GM13976 (cell line): ENCODE data around the gene NAA25.

Experiments used
- DNase-seq: peaks from one replicate; pipeline ENCODE4 v3.0.0; 2012; ENCODE audit warnings: low spot score
- CTCF ChIP-seq: IDR thresholded peaks from 2 replicates; pipeline ENCODE4 v1.5.1; 2012; ENCODE audit warnings: borderline replicate concordance, mild to moderate bottlenecking; ENCODE audit not compliant: insufficient read depth; ENCODE audit errors: extremely low read depth, missing control alignments, control extremely low read depth
- in situ Hi-C: fragments of 300-500 bp; cut with MboI; formaldehyde crosslinking; loops from one replicate; pipeline ENCODE4 v1.12.0; 2022; ENCODE audit warnings: low sequenced_read_pairs, mixed read lengths, inconsistent platforms; ENCODE audit not compliant: unreplicated experiment

The NAA25 gene

GRCh38 chr12:112096667-112097066 is 11.9 kb downstream of the NAA25 start:
- TF ChIP-seq CTCF = no peak
- no peak for DNase-seq
- in situ Hi-C loops = no loop called here

GRCh38 chr12:112096070-112096469 is 12.5 kb downstream of the NAA25 start:
- DNase-seq = peak; percentile 78
- in situ Hi-C loops = no loop called here
- TF ChIP-seq CTCF = no peak

GRCh38 chr12:112091563-112091962 is 17.0 kb downstream of the NAA25 start:
- in situ Hi-C loops = no loop called here
- no peak for DNase-seq
- no peak for TF ChIP-seq CTCF

GRCh38 chr12:112087851-112088250 is 20.7 kb downstream of the NAA25 start:
- DNase-seq = no peak
- in situ Hi-C loops = no loop called here
- no peak for TF ChIP-seq CTCF

- DNase-seq = no peak
- TF ChIP-seq CTCF = no peak
- in situ Hi-C loops = no loop called here
Measured at GRCh38 chr12:112087055-112087850, 21.3 kb downstream of the NAA25 start.

- TF ChIP-seq CTCF = no peak
- DNase-seq = no peak
- in situ Hi-C loops = no loop called here
Measured at GRCh38 chr12:112066566-112066965, 42.0 kb downstream of the NAA25 start.

- DNase-seq = no peak
- no peak for TF ChIP-seq CTCF
- in situ Hi-C loops = no loop called here
Measured at GRCh38 chr12:112063273-112063672, 45.3 kb downstream of the NAA25 start.
